GM18507 (cell line): ENCODE measurements around the gene BPTF.
"Not testable (repeated sequence)": the region's sequence is repeated elsewhere in the genome, so short reads cannot be mapped to it uniquely, and the experiment has no call there.

ENCODE experiments used
- DNase-seq: peaks from one replicate; pipeline ENCODE4 v3.0.0; 2011; ENCODE audit warnings: low read depth; ENCODE audit not compliant: insufficient read length; ENCODE audit errors: extremely low spot score
- FAIRE-seq: peaks from 2 replicates; lab custom pipeline; 2011; peaks lifted over from hg19 to GRCh38; lab: Jason Lieb, UNC

BPTF gene, protein sequence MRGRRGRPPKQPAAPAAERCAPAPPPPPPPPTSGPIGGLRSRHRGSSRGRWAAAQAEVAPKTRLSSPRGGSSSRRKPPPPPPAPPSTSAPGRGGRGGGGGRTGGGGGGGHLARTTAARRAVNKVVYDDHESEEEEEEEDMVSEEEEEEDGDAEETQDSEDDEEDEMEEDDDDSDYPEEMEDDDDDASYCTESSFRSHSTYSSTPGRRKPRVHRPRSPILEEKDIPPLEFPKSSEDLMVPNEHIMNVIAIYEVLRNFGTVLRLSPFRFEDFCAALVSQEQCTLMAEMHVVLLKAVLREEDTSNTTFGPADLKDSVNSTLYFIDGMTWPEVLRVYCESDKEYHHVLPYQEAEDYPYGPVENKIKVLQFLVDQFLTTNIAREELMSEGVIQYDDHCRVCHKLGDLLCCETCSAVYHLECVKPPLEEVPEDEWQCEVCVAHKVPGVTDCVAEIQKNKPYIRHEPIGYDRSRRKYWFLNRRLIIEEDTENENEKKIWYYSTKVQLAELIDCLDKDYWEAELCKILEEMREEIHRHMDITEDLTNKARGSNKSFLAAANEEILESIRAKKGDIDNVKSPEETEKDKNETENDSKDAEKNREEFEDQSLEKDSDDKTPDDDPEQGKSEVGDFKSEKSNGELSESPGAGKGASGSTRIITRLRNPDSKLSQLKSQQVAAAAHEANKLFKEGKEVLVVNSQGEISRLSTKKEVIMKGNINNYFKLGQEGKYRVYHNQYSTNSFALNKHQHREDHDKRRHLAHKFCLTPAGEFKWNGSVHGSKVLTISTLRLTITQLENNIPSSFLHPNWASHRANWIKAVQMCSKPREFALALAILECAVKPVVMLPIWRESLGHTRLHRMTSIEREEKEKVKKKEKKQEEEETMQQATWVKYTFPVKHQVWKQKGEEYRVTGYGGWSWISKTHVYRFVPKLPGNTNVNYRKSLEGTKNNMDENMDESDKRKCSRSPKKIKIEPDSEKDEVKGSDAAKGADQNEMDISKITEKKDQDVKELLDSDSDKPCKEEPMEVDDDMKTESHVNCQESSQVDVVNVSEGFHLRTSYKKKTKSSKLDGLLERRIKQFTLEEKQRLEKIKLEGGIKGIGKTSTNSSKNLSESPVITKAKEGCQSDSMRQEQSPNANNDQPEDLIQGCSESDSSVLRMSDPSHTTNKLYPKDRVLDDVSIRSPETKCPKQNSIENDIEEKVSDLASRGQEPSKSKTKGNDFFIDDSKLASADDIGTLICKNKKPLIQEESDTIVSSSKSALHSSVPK (N-terminal part only)

DNA sequence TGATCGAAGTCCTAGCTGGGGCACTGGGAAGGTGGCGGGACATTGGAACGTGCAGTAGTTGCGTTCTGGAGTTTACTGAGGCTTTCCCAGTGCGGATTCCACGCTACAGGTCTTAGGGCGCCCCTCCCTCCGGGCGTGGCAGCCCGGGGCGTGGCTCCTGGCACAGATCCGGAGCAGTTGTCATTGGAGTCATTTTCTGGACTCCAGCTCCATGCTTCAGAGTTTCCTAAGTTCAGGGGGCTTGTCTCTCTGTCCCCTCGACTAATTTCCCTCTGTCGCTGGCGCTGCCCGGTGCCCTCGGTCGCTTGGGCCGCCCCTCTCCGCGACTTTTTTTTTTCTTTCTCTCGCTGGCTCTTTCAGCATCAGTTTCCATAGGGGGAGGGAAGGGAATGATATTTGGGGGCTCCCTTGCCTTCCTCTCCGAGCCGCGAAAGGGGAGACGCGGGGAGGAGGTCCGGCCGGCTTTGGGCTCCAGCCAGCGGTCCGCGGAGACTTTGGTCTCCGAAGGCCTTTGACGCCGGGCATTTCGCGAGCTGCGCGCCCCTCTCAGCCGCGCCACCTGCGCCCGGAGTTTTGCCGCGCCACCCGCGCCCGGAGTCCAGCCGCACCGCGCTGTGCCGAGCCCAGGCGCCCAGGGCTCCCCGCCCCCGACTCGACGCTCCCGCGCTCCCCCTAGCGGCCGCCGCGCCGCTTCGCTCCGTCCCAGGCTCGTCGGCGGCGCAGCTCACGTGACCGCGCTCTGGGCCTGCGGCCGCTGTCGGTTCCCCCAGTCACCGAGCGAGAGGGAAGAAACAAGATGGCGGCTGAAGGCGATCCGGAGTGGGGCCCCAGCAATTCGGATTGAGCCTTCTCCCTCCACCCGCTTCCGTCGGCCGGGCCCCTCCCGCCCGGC is at the start of gene BPTF:
Gene BPTF, plus strand, starts transcription at position 769 of the 892 bp plus-strand sequence. CDS start 222 bp downstream, outside the sequence.
- peak; percentile 70 for DNase-seq
- FAIRE-seq: peak; percentile 93

DNA sequence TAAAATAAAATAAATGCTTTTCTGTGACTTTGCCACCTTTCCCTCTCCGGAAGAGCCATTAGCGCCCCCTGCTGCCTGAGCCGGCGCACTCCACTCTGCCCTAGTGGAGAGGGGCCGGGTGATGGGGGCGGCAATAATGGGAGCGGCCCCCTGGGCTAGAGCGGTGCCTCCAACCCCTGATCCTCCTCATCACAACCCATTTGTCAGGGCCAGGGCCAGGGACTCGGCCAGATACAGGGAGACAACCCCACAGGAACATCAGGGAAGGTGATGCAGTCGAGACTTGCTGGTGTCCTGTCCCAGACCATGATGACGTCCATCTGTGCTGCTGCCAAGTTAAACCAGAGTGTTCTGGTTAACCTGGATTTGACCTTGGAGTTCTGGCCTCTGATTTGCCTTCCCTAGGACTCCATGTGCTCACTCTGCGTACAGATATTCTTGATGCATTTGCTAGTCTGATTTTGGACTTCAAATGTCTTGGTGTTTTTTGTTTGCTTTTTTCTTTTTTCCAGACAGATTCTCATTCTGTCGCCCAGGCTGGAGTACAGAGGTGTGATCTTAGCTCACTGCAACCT is 46.1 kb upstream of the BPTF start:
- DNase-seq (no peak), FAIRE-seq (no peak)

DNA sequence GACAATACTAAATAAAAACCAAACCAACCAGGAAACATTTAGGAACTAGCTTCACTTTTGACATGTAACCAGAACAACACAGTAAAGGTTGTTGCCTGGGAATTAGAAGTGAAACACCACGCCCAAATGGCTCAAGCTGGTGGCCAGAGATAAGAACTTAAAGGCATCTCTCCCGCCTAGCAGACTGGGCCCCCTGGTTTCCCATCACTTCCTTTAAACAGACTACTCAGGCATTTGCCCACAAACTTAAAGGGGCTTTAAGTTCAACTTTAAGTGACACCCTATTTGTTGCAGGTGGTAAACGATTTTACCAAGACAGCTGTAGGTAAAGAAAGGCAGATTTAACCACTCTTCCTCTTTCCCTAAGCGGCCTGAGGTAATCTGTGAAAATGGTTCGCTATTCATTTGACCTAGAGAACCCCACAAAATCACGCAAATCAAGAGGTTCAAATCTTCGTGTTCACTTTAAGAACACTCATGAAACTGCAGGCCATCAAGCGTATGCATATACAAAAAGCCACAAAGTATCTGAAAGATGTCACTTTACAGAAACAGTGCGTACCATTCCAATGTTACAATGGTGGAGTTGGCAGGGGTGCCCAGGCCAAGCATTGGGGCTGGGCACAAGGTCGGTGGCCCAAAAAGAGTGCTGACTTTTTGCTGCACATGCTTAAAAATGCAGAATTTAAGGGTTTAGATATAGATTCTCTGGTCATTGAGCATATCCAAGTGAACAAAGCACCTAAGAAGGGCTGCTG is 40.8 kb upstream of the BPTF start:
- FAIRE-seq (no peak), DNase-seq (no peak)

DNA sequence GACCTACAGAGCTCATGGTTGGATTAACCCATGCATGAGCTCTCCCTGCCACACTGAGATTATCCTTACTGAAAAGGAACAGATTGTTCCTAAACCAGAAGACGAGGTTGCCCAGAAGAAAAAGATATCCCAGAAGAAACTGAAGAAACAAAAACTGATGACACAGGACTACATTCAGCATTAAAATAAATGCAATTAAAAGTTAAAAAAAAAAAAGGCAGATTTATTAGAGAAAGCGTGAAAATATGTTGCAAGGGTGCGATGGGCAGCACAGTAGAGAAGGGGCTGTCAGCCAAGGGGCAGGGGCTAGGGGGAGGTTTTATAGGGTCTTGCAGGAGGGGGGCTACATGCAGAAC is 40.2 kb upstream of the BPTF start:
- no peak for DNase-seq
- no peak for FAIRE-seq

DNA sequence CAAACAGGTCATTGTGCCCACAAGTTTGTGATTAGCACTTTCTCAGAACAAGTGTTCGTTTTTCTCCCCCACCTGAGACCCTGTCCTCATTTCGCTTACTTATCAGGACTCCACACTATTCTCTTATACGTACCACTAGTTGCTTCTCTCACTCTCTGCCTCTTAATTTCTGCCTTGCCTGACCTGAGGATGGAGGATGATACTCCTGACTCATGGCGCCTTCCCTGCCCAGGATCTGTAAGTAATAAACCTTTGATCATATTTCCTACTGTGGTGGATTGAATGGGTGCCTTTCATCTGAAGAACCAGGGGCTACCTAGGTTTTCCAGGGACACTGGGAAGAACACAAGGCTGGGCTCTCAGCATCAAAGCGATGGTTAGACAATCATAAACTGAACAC is 39.8 kb upstream of the BPTF start:
- FAIRE-seq (no peak), DNase-seq (no peak)

DNA sequence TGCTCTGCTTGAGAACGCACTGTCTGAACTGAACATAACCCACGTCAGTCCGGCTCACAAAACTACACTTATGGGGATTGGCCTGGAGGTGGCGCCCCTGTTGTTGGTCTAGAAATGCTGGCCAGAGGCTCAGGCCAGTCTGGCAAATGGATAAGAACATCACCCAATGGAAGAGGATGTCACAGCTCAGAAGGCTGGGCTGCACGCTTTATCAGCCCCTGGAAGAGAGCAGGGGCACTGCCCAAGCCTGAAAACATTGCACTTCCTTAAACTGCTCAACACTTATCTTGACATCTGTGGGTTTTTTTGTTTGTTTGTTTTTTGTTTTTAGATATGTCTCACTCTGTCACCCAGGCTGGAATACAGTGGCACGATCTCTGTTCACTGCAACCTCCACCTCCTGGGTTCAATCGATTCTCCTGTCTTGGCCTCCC is 24.8 kb upstream of the BPTF start:
- FAIRE-seq: peak; percentile 88
- peak; percentile 54 for DNase-seq

DNA sequence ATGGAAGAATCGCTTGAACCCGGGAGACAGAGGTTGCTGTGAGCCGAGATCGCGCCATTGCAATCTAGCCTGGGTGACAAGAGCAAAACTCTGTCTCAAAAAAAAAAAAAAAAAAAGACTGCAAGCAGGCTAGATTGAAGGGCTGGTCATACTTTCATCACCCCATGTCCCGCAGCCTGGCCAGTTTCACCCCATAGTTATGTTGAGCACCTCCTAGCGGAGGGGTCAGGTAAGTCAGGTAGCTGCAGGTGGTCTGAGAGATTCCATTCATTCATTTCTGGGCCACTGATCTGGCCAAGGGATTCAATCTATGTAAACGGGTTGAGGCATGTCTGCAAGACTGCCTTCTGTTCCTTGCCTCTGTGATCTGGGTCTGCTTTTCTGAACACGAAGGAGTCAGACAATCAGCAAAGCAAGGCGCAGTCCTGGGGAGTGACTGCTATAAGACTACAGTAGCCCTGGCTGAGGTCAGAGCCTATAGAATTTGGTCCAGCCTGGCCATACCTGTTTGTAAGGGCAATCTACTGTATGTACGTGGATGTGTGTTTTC is 23.6 kb upstream of the BPTF start:
- DNase-seq: no peak
- no peak for FAIRE-seq

DNA sequence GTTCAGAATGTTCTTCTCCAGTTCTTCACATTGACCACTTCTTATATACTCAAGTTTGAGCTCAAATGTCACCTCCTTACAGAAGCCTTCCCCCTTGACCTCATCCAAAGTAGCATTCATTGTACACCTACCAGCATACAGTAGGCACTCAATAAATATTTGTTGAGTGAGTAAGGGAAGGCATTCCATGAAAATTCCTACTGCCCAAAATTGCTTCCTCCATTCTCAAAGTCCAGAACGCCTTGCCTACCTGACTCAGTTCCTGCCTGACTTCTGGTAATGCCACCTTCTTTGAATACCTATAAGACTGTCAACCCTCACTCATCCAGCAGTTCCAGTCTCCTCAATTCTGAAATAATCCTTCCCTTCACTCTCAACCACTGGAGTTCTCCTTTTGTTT is 14.8 kb upstream of the BPTF start:
- DNase-seq: no peak
- no peak for FAIRE-seq

DNA sequence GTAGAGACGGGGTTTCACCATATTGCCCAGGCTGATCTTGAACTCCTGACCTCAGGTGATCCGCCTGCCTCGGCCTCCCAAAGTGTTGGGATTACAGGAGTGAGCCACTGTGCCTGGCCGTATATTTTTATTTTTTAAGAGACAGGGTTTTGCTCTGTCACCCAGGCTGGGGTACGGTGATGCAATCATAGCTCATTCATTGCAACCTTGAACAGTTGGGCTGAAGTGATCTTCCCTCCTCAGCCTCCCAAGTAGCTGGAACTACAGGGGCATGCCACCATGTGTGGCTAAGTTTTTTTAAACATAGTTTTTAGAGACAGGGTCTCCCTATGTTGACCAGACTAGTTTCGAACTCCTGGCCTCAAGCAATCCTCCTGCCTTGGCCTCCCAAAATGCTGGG is 12.9 kb upstream of the BPTF start:
- not testable (repeated sequence) for FAIRE-seq, DNase-seq

DNA sequence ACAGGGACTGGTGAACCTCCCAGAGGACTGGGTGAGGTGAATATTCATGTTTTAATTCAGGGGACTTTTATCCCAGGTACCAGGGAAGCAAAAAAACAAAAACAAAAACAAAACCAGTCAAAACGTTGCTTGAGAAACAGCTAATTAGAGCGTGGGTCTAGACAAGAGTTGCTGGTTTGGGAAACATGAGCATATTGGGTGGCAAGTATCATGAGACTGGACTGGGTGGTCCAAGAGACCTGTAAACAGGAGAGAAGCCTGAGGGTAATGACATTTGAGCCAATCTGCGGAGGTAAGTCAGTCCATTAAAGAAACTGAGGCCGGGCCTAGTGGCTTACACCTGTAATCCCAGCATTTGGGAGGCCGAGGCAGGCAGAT is 11.5 kb upstream of the BPTF start:
- no peak for FAIRE-seq
- no peak for DNase-seq

DNA sequence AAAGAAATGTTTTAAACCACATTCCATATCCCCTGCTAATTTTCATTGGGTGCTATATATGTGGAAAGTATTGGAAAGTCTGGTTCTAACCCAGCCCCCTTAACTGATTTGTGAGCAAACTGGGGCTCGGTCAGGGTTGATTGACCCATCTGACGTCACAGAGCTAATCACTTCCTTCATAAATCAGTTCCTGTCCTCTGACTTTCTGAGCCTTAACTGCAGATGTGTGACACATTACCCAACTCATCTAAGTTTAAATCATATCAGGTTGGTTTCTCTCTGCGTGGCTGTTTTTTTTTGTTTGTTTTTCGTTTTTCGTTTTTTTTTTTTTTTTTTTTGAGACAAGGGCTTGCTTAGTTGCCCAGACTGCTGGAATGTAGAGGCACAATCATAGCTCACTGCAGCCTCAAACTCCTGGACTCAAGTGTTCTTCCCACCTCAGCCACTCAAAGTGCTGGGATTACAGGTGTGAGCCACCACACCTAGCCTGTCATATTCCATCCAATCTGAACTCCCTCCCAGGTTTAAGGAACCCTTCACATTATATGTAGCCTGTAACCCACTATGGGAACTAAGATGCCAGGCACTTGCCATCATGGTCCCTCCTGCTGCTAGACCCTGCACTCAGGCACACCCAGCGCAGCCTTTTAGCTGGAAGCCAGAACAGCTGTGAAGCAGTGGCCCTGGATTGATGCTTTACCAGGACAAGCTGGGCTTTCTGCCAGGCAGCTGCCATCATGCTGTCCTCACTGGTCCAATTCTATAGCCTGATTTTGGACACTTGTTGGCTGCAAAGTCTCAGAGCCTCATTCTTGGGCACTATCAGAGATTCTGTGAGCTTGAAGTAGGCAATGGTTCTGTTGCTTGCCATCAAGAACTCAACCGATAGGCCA is 6.9 kb upstream of the BPTF start:
- DNase-seq (peak; percentile 30), FAIRE-seq (peak; percentile 97)

DNA sequence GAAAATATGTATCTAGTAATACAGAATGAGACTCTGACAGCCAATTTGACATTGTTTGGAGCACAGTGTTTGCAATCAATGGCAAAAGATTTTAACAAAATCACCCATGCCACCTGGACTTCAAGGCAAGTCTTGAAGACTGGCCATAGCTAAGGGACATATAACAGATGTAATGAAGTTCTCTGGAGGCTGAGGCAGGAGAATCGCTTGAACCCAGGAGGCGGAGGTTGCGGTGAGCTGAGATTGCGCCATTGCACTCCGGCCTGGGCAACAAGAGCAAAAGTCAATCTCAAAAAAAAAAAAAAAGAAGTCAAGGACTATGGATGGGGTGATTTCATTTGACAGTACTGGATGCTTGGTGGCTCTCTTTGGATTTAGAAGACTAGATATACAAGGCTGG is 5.6 kb upstream of the BPTF start:
- no peak for FAIRE-seq
- no peak for DNase-seq

DNA sequence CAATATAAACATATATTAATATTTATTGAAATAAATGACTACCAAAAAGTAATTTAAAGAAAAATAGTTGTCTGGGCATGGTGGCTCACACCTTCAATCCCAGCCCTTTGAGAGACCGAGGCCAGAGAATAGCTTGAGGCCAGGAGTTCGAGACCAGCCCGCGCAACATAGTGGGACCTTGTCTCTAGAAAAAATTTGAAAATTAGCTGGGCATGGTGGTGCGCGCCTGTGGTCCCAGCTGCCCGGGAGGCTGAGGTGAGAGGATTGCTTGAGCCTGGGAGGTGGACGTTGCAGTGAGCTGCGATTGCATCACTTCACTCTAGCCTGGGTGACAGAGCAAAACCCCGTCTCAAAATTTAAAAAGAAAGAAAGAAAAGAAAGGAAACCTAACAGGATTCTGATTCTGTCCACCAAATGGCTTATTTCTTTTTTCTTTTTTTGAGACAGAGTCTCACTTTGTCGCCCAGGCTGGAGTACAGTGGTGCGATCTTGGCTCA is 3.4 kb upstream of the BPTF start:
- DNase-seq (no peak), FAIRE-seq (no peak)

DNA sequence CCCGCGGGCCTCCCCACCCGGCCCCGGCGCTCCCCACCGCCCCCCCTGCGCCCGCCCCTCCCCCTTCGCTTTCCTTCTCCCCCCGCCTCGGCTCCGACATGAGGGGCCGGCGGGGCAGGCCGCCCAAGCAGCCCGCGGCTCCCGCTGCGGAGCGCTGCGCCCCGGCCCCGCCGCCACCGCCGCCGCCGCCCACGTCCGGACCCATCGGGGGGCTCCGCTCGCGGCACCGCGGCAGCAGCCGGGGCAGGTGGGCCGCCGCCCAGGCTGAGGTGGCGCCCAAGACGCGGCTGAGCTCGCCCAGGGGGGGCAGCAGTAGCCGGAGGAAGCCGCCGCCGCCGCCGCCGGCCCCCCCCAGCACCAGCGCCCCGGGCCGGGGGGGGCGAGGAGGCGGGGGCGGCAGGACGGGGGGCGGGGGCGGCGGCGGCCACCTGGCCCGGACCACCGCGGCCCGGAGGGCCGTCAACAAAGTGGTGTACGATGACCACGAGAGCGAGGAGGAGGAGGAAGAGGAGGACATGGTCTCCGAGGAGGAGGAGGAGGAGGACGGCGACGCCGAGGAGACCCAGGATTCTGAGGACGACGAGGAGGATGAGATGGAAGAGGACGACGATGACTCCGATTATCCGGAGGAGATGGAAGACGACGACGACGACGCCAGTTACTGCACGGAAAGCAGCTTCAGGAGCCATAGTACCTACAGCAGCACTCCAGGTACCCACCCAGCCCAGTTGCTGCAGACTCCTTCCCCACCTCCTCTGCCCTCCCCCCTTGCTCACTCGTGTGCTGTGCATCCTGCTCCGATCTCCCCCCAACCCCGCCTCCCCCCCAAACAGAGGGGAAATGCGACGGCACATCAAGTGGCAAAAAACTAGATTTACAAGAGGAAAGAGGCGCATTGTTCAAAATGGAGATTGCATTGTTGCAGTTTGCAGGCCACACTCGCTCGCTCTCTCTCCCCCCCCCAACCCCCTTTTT is 611 bp downstream of the BPTF start:
- peak; percentile 42 for FAIRE-seq
- not testable (repeated sequence) for DNase-seq

DNA sequence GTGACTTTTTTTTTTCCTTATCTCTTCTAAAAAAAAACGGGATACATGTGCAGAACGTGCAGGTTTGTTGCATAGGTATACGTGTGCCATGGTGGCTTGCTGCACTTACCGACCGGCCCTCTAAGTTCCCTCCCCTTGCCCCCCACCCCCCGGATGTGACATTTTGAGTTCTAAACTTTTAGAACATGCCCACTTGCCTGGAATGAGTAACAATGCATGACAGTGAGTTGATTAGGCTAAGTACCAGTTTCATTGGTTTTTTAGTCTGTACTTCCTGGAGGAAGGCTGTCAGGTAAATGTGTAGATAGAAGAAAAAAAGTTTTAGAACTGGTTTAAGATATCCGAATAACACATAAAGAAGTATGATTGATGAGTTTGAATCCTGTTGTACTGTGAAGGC is 4.0 kb downstream of the BPTF start:
- DNase-seq (no peak), FAIRE-seq (no peak)
